DMS153 treated with DMSO at 0.1 percent for 48 hours (cell line): ENCODE results near the gene EXD3.
A peak's percentile ranks its signal among the peaks of the same experiment; 100 is the strongest.

Source experiments
- DNase-seq: peaks from one replicate; lab custom pipeline; 2025; ENCODE audit not compliant: unreplicated experiment; lab: John Stamatoyannopoulos, UW

The EXD3 gene

DNA sequence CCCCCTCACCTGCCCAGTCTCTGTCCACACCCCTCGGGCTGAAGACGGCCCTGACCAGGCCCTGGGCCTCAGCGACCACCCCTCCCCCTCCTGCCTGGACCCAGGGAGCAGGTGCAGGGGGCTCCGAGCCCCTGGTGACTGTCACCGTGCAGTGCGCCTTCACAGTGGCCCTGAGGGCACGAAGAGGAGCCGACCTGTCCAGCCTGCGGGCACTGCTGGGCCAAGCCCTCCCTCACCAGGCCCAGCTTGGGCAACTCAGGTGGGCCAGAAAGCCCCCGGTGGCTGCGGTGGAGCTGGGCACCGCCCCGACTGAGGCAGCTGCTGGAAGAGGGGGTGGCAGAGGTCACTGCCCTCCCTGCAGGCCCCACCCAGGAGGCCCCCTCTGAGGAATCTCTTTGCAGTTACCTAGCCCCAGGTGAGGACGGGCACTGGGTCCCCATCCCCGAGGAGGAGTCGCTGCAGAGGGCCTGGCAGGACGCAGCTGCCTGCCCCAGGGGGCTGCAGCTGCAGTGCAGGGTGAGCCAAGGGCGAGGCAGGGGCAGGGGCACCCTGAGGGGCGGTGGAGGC is 10.5 kb upstream of the EXD3 start:
- DNase-seq = no peak

DNA sequence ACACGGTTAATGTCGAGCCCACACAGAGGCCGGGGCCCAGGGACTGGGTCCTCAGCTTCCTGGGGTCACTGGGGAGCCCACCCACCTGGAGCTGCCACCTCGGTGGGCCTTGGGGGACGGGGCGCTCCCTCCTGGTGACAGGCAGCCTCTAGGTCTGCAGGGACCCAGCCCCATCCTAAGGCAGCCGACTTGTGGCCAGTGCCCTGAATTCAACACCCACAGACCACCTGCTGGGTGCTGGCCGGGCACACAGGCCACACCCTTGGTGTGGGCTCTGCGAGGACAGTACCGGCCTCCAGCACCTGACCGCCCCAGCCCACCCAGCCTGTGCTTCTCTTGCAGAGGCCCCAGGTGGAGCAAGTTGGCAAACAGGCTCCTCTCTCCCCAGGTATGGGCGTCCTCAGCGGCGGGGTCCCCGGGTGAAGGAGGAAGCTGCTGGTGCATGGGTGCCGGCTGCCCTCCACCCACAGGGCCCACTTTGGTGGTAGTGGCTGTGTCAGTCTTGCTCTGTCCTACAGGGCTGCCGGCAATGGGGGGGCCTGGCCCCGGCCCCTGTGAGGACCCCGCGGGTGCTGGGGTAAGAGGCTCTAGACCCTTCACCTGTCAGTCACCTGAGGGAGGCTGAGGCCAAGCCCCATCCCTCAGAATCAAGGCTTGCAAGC is 9.9 kb upstream of the EXD3 start:
- DNase-seq = no peak

DNA sequence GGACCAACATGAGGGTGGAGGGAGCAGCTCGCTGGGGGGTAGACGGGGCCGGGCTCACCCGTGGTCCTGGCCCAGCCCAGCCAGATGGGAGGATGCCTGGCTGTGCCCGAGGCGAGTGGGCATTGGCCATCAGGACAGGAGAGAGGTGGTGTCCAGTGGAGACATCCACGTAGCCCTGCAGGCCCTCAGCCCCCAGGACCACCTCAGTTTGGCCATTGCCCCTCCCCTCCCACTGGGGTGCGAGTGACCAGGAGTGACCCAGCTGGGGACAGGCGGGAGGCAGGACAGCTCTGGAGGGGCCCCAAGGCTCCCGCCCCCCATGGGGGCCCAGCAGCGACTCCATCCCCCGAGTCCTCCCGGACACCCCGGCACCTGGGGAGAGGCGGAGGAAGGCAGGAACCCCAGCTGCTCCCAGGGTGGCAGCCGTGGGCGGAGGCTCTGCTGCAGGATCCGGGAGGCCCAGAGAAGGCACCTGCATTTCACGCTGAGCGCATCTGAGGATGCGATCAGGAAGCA is 8.5 kb upstream of the EXD3 start:
- DNase-seq = no peak

DNA sequence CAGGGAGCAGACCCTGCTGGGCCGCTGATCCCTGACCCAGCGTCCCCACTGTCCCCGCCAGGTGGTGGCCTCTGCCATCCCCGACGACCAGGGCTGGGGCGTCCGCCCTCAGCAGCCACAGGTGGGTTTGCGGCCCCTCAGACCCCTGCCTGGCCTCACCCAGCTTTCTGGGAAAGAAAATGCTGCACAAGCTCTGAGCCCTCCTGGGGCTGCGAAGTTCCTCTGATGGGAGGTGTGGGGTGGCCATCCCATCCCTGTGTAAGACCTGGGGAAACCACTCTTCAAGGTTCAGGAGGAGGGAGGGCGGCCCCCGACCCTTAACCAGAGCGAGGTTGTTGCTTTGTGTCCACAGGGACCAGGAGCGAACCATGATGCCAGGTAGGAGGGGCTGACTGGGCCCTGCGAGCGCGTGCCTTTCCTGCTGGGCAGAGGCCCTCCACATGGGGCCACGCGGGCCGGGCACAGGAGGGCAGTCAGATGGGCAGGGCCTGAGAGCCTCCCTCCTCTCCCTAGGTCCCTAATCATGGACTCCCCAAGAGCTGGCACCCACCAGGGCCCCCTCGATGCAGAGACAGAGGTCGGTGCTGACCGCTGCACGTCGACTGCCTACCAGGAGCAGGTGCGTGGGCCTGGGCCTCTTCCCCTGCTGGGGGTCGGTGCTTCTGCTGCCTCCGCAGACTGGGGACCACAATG is 7.9 kb upstream of the EXD3 start:
- DNase-seq = no peak

DNA sequence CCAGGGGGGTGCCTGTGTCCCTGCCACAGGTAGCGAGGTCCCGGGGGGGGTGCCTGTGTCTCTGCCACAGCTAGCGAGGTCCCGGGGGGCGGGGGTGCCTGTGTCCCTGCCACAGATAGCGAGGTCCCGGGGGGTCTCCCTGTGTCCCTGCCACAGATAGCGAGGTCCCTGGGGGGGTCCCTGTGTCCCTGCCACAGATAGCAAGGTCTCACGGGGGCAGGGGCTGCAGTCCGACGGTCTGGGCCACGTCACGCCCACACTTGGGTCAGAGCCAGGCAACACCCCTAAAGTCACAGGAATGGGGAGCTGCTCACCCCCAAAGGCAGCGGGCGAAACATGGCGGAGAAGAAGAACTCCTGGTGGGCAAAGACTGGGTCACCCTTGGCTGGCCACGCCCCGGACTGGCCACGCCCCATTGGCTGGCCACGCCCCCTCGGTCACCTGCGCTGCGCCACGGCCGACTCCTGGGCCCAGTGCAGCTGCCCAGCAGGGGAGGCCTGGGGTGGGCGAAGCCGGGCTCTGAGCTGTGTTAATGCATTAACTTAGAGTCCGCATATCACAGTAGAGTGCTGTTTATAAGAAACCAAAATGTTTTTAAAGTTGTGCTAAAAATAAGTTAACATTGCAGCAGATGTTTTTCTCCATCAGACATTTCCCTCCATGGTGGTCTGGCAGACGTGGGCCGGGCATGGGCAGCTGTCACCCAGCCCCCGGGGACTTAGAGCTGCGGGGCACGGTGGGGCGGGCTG is 7.2 kb upstream of the EXD3 start:
- peak; percentile 39 for DNase-seq

DNA sequence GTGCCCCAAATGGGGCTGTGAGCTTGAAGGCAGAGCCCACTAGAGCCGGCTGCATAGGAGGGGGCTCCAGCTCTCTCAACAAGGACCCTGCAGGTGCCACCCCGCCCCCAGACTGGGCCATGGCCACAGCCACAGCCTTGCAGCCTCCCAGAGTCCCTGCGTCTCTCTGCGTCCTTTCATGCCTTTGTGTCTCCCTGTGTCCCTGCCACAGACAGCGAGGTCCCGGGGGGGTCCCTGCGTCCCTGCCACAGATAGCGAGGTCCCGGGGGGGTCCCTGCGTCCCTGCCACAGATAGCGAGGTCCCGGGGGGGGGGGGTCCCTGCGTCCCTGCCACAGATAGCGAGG is 6.6 kb upstream of the EXD3 start:
- peak; percentile 19 for DNase-seq

DNA sequence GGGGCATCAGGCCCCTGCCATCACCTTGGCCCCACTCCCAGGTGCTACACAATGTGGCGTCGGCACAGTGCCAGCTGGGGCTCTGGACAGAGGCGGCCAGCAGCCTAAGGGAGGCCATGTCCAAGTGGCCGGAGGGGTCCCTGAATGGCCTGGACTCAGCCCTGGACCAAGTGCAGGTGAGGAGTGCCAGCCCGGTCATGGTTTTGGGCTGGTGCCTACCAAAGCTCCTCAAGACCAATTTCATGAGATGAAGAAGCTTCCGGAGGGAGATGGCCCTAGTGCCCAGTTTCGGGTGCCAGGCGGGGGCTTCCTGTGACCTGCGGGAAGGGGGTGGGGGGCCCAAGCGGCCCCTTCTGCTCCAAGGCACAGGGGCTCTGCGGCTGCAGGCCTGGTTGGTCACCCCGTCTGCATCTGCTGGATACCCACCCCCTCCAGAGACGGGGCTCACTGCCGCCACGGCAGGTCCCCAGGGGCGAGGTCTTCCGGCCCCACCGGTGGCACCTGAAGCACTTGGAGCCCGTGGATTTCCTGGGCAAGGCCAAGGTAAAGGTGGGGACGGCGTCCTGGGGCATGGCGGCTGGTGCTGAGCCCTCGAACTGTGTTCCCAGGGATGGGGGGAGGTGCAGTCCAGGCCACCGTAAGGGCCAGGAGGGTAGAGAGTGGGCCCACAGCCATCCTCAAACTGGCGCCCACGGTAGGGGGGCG is 6.0 kb upstream of the EXD3 start:
- peak; percentile 19 for DNase-seq

DNA sequence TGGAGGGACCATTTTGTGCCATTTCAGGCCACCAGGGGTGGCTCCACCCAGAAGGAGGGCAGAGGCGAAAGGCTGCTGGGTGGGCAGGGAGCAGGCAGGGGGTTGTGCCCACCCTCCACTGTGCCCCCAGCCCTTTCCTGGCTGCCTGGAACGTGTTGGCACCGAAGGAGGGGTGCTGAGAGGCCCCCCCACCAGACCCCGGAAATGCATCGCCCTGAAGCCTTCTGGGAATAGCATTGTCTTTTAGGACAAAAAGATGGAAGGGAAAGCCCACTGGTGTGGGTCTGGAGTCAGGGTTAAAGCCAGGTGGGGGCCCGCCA is 5.3 kb upstream of the EXD3 start:
- no peak for DNase-seq

DNA sequence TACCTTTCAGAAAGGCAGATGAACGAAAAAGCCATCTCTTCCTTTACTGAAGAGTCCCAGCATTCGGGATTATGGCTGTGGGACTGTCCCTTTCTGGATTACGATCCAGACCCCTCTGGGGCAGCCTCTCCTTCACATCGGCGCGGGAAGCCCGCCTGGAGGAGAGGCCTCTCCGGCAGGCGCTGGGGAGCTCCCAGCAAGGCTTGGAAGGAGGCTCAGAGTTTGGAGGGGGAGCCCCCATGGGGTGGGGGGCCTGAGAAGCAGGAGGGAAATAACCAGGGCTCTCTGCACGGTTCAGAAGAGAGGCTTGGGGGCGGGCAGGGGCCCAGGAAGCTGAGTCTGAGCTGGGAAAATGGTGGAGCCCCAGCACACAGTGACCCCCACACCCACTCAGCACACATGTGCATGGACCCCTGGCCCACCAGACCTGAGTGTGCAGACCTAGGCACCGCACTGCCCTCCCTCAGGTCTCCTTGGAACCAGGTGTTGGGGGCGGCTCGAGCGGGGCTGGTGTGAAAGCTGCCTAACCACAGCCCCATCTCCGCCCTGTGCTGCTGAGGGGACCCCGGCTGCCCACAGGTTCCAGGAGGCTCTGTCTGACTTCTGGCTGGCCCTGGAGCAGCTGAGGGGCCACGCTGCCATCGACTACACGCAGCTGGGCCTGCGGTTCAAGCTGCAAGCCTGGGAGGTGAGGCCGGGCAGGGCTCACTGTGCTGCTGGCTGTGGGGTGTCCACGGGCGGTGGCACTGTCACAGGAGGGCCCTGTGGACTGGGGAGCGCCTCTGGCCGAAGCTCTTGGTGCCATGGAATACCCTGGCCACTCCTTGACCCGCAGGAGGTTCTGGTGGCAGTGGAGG is 4.7 kb upstream of the EXD3 start:
- DNase-seq = no peak

DNA sequence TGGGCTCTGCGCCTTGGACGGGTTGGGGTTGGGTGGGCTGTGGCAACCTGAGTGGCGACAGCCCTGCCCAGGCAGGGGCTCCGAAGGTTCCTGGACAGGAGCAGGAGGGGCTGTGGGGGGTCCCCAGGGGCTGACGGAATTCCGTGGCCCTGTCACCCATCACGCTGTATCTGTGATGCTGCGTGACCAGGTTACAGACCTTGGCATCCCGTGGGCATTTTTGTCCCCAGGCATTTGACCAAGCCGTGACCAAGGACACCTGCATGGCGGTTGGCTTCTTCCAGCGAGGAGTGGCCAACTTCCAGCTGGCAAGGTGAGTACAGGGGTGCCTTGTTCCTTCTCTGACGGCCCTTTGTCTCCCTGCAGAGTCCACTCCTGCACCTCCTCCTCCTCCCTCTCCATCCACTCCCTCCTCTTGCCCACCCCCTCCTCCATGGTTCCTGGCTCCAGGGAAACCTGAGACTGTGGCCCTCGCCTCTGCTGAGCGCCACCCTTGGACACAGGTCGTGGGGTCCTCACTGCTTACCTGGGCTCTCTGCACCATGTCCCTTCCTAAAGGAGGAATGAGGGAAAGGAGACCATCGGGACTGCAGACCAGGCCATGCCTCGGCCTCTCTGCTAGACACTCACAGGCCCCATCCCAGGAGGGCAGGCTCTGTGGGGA is 3.2 kb upstream of the EXD3 start:
- no peak for DNase-seq

DNA sequence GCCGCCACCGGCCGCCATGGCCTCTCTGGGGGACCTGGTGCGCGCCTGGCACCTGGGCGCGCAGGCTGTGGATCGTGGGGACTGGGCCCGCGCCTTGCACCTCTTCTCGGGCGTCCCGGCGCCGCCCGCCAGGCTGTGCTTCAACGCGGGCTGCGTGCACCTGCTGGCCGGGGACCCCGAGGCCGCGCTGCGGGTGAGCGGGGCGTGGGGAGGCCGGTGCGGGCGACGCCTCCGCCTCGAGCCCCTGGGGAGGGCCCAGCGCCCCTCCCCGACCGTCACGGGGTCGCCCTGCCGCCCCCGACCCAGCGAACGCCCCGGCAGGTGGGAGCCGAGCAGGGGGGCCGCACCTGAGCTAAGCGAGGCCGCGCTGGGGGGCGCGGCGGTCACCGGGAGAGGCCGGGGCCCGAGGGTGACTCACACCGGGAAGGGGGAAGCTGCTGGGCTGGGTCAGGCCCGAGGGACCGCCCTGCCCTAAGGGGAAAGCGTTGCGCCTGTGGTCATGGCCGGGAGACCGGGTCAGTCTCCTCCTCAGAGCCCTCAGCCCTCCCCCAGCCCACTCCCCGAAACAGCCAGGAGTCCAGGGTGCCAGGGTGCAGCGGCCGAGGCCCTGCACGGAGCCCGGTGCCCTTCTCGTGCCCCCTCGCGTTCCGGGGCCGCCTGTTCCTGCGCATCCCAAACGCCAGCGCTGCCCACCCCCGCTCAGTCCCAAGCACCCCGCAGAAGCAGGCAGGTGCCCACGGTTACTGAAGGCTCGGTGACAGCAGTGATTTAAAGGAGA is 741 bp upstream of the EXD3 start:
- DNase-seq = no peak

DNA sequence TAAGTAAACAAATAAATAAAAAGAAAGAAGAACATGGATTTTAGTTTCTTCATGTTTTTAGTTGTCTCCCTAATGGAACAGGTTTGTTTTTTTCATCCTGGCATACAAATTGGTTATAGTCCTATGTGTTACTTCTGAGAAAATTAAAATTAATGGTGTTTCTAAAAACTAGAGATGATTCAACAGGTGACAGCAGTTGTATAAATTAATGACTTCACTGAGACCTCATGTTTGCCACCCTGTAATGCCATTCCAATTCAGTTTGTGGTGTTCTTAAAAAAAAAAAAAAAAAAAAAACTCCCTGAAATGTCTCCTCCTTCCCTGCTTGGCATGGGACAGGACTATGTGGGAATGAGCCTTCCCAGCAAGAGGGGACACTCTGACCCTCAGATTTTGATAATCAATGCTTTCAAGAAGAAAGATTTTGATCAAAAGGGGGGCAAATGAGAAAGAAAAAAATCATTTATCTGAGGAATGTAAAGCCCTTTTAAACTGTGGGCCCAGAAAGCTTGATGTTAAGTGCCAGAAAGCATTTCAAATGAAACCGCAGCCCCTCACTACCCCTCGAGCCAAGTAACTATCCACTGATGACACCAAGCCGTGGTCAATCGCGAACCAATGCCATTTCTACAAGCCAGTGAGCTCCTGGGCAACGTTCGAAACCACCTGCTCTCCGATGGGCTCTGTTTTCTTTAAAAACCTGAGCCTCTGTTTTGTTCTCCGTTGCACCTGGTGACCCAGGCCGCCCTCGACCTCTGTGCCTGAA is 941 bp downstream of the EXD3 start:
- DNase-seq = no peak

DNA sequence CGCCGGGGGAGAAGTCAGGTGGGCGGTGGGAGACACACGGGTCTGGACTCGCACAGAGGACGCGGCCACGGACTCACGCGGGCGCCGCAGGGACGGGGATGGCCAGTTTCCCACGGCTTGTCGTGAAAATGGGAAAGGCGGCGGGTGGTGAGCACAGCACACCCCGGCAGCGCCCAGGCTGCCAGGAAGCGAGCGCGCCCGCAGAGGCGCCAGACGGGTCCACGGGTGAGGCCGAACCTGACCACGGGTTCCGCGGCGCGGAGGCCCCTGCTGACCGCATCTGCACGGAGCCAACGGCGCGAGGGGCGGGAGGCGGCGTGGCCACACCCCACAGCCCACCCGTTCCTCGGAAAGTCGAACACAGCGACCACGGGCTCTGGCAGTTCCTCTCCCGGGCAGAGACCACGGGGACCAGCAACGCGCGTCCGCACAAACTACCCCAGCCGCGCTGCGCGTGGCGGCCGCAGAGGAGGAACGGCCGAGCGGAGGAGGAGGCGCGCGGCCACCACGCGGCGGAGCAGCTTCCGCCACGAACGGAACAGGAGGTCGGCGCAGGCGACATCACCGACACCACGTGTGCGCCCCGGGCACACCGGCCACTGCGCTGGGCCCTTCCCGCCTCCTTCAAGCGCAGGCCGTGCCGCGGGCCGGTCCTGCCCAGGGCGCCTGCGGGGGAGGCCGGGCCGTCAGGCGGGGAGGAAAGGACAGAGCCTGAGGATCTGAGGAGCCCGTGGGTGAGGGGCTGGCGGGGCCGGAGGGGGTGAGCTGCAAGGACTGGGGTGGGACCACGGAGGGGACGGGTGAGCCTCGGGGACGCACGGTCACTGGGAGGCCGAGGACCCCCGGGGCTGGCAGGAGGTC is 5.6 kb downstream of the EXD3 start:
- no peak for DNase-seq

DNA sequence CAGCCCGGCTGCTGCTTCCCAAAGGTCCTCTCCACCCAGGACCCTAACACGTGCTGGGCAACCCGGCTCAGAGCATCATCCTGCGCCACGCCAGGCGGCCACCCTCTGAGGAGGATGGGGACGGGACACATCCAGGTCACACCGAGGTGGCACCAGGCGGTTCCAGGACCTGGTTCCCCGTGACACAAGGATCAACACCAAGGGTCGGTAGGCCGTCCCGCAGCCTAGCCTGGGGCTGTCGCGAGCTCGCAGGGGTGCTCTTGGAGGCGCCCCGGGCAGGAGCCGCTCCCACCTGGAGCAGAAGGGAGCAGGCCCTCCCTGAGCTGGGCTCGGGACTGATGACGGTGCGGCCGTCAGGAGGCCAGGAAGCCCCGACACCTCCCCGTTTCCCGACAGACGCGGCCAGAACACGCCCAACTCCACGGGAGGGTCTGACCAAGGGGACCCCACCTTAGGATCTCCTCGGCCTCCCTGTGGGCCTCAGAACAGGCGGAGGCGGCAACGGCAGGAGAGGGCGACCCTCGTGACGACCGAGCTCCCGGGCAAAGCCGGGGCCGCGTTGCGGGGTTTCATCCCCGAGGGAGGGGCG is 6.3 kb downstream of the EXD3 start:
- no peak for DNase-seq

DNA sequence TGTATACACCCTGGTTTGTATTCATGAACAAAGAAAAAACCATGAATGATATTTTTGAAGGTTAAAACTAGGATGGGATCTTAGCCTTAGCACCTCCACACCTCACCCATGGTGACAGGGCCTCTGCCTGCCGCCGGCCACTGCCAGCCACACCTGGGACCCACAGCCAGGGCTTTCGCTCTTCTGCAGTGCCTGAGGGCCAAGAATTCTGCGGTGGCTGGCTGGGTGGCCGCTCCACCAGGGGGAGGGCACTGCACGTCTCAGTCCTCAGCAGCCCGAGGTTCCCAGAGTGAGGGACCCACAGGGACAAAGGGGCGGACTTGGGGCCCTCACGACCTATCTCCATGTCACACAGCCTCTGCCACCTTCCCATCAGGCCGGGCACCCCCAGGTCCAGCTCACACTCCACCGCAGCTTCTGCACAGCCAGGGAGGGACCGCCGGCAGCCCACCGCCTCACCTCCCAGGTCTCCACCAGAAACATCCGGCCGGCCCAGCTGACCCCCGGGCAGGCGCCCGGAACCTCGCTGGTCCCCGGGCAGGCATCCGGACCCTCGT is 6.9 kb downstream of the EXD3 start:
- DNase-seq = no peak

DNA sequence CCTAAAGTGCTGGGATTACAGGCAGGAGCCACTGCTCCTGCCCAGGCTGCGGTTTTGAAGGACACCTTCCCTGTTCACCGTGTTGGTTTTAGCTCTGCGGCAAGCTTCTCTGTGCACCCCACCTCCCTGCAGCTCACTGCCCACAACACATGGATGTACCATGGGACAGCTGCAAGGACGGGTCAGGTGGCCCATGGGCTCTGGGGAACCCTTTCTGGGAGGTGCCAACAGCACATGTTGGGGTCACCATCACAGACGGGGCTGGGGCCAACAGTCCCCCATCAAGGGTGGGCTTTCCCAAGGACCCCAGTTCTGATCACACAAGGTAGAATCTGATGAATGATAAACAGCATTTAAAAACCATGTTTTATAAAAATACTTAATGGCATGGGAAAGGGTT is 7.5 kb downstream of the EXD3 start:
- DNase-seq = no peak

DNA sequence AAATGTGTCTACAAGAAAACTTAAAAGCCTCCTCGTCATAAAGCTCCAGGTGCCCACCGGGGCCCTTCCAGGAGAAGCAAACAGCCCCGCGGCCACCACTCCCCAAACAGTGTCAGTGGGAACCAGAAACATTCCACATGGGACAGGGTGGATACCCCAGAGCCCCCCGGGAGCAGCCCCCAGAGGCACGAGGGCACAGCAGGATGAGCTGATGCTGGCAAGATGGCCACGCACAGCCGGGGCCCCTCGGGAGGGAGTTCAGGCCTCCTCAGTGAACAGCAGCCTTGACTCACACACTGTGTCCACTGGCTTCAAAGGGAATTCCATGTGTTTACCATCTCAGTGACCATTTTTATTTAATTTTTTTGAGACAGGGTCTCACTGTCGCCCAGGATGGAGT is 10.5 kb downstream of the EXD3 start:
- no peak for DNase-seq
